H9 (cell line): Measurements from ENCODE around the gene CARD19. TPM values are rescaled to one million over a fixed set of nuclear protein-coding genes. Genes with fewer than 3 reads are reported as not detected.

ENCODE experiments used
- DNase-seq: peaks from one replicate; pipeline ENCODE4 v3.0.0-alpha.2; 2017
- H2AFZ ChIP-seq: one replicate; pipeline ENCODE4 v1.6.1; 2013; ENCODE audit warnings: mild to moderate bottlenecking, low read length, control low read depth, moderate library complexity
- H2AK5ac ChIP-seq: 2 replicates; pipeline ENCODE4 v1.6.1; 2013; ENCODE audit warnings: low read length, control low read depth, mixed read lengths; ENCODE audit not compliant: insufficient read length
- H2BK120ac ChIP-seq: one replicate; pipeline ENCODE4 v1.6.1; 2013; ENCODE audit warnings: low read depth, mild to moderate bottlenecking, low read length, control low read depth, inconsistent platforms; ENCODE audit not compliant: poor library complexity, severe bottlenecking
- H2BK12ac ChIP-seq: 2 replicates; pipeline ENCODE4 v1.6.1; 2013; ENCODE audit warnings: low read length, control low read depth, mixed read lengths, low read depth; ENCODE audit not compliant: insufficient read length
- H2BK15ac ChIP-seq: 2 replicates; pipeline ENCODE4 v1.6.1; 2013; ENCODE audit warnings: low read depth, low read length, control low read depth
- H2BK20ac ChIP-seq: one replicate; pipeline ENCODE4 v1.6.1; 2013; ENCODE audit warnings: low read depth, mild to moderate bottlenecking, low read length, control low read depth, inconsistent platforms; ENCODE audit not compliant: poor library complexity, severe bottlenecking
- H2BK5ac ChIP-seq: 2 replicates; pipeline ENCODE4 v1.6.1; 2013; ENCODE audit warnings: low read length, control low read depth, mixed read lengths; ENCODE audit not compliant: insufficient read length
- H3K14ac ChIP-seq: 2 replicates; pipeline ENCODE4 v1.6.1; 2013; ENCODE audit warnings: low read length, control low read depth; ENCODE audit not compliant: insufficient read depth
- H3K18ac ChIP-seq: 2 replicates; pipeline ENCODE4 v1.6.1; 2013; ENCODE audit warnings: low read depth, mild to moderate bottlenecking, mixed read lengths, low read length, control low read depth; ENCODE audit not compliant: insufficient read length
- H3K23ac ChIP-seq: 2 replicates; pipeline ENCODE4 v1.6.1; 2013; ENCODE audit warnings: low read length, control low read depth, mixed read lengths, low read depth; ENCODE audit not compliant: insufficient read length
- H3K23me2 ChIP-seq: 2 replicates; pipeline ENCODE4 v1.6.1; 2013; ENCODE audit warnings: low read depth, mild to moderate bottlenecking, mixed read lengths, low read length, control low read depth; ENCODE audit not compliant: insufficient read length, poor library complexity, severe bottlenecking
- H3K27ac ChIP-seq: 2 replicates; pipeline ENCODE4 v1.5.1; 2013; ENCODE audit warnings: low read length, control low read depth, mixed read lengths, low read depth; ENCODE audit not compliant: insufficient read length
- H3K27me3 ChIP-seq: 2 replicates; pipeline ENCODE4 v1.6.1; 2013; ENCODE audit warnings: low read length, control low read depth, inconsistent platforms; ENCODE audit not compliant: insufficient read depth
- H3K4ac ChIP-seq: 2 replicates; pipeline ENCODE4 v1.6.1; 2013; ENCODE audit warnings: low read depth, mild to moderate bottlenecking, control low read depth, inconsistent platforms, low read length, moderate library complexity
- H3K4me1 ChIP-seq: 2 replicates; pipeline ENCODE4 v1.6.1; 2013; ENCODE audit warnings: low read length, control low read depth, inconsistent platforms; ENCODE audit not compliant: insufficient read depth
- H3K4me2 ChIP-seq: 2 replicates; pipeline ENCODE4 v1.6.1; 2013; ENCODE audit warnings: low read length, control low read depth, mixed read lengths; ENCODE audit not compliant: insufficient read length, insufficient read depth
- H3K56ac ChIP-seq: 2 replicates; pipeline ENCODE4 v1.6.1; 2013; ENCODE audit warnings: low read depth, mild to moderate bottlenecking, mixed read lengths, low read length, control low read depth; ENCODE audit not compliant: insufficient read length
- H3K79me1 ChIP-seq: 2 replicates; pipeline ENCODE4 v1.6.1; 2013; ENCODE audit warnings: low read depth, mild to moderate bottlenecking, moderate library complexity, low read length, control low read depth, inconsistent platforms; ENCODE audit not compliant: insufficient read depth, poor library complexity, severe bottlenecking
- H3K79me2 ChIP-seq: 2 replicates; pipeline ENCODE4 v1.6.1; 2013; ENCODE audit warnings: low read length, control low read depth, inconsistent platforms; ENCODE audit not compliant: insufficient read depth
- H3K9ac ChIP-seq: 2 replicates; pipeline ENCODE4 v1.6.1; 2013; ENCODE audit warnings: low read length, control low read depth, mixed read lengths; ENCODE audit not compliant: insufficient read length; ENCODE audit errors: extremely low read depth
- H3K9me3 ChIP-seq: one replicate; pipeline ENCODE4 v1.6.1; 2013; ENCODE audit warnings: low read depth, low read length, inconsistent platforms; ENCODE audit not compliant: control insufficient read depth
- H3T11ph ChIP-seq: one replicate; pipeline ENCODE4 v1.6.1; 2013; ENCODE audit warnings: mild to moderate bottlenecking, low read length, control low read depth, inconsistent platforms
- H4K20me1 ChIP-seq: one replicate; pipeline ENCODE4 v1.6.1; 2013; ENCODE audit not compliant: control insufficient read depth, insufficient read length, insufficient read depth
- H4K5ac ChIP-seq: 2 replicates; pipeline ENCODE4 v1.6.1; 2013; ENCODE audit warnings: low read depth, mild to moderate bottlenecking, mixed read lengths, low read length, control low read depth; ENCODE audit not compliant: insufficient read length
- H4K8ac ChIP-seq: replicated peaks from 2 replicates; pipeline ENCODE4 v1.6.1; 2013; ENCODE audit warnings: low read length, control low read depth, mixed read lengths, low read depth; ENCODE audit not compliant: insufficient read length
- H4K91ac ChIP-seq: 2 replicates; pipeline ENCODE4 v1.6.1; 2013; ENCODE audit warnings: low read depth, mild to moderate bottlenecking, moderate library complexity, mixed read lengths, low read length, control low read depth; ENCODE audit not compliant: insufficient read length
- H3K27ac Mint-ChIP-seq, 3 experiments: 2 replicates in 2 of 3; 3 replicates in 1 of 3; pipeline ENCODE4 v1.8.0; 2020 to 2021; ENCODE audit warnings: mixed read lengths in 3 of 3, mild to moderate bottlenecking in 1 of 3, moderate library complexity in 1 of 3
- H3K27me3 Mint-ChIP-seq: 2 replicates; pipeline ENCODE4 v1.8.0; 2021; ENCODE audit warnings: low read depth, mild to moderate bottlenecking, moderate library complexity, mixed read lengths
- H3K36me3 Mint-ChIP-seq, 3 experiments: 2 replicates in 2 of 3; 3 replicates in 1 of 3; pipeline ENCODE4 v1.8.0; 2020 to 2021; ENCODE audit warnings: low read depth in 3 of 3, mixed read lengths in 3 of 3; ENCODE audit not compliant: insufficient read depth in 1 of 3
- H3K4me1 Mint-ChIP-seq, 2 experiments: 2 replicates each; pipeline ENCODE4 v1.8.0; 2020; ENCODE audit warnings: mixed read lengths in 2 of 2
- H3K4me3 Mint-ChIP-seq, 2 experiments: 2 replicates in 1 of 2; 3 replicates in 1 of 2; pipeline ENCODE4 v1.8.0; 2020 to 2021; ENCODE audit warnings: mild to moderate bottlenecking in 2 of 2, mixed read lengths in 2 of 2, moderate library complexity in 1 of 2
- H3K9me3 Mint-ChIP-seq, 2 experiments: 2 replicates in 1 of 2; 3 replicates in 1 of 2; pipeline ENCODE4 v1.8.0; 2020; ENCODE audit warnings: mild to moderate bottlenecking in 2 of 2, mixed read lengths in 2 of 2, moderate library complexity in 1 of 2
- WGBS: extraction: QIAGEN DNeasy Blood & Tissue Kit; methylation state at CpG from one replicate; pipeline ENCODE4 v1.1.7; 2013; ENCODE audit warnings: missing lambda C conversion rate, low lambda C conversion rate, mixed read lengths; ENCODE audit not compliant: insufficient read length; ENCODE audit errors: extremely low coverage; 5-methylcytosine and 5-hydroxymethylcytosine counted together
- total RNA-seq: library from RNA; stranded (reverse); gene quantifications from 2 replicates; pipeline ENCODE4 v1.2.1, GENCODE V29; 2021
- TF ChIP-seq, protein P1 (sequence below): fragments of 200-600 bp; sonication (generic); conservative IDR thresholded peaks from 3 replicates; pipeline ENCODE4 v1.8.0; 2021; ENCODE audit warnings: antibody characterized with exemption, mild to moderate bottlenecking

The CARD19 gene
- total RNA-seq, 1 experiment from 2014 or later, result 21.4 TPM

DNA sequence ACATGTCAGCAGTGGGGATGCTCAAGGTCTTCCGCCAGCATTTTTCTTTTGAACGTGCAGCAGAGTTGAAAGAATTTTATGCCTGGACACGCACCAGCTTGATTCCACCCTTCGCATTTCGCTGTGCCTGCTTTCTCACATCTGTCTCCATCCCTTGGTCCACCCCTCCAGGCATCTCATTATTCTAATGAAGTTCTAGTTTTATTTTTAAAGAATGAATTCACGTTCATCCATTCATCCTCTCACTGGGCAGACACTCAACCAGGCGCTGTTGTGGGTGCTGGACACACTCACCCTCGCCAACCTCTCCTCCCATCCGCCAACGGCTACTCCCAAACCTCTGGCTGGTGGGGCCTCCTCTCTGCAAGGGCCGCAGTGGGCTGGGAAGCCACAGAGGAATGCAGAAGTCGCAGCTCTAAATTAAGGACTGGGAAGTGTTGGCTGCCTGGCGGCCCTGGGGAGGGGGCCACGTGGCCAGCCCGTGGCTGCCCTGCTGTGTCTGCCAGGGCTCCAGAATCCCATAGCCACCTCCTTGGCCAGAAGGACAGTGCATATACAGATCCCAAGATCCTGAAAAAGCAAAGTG lies 30.8 kb upstream of the CARD19 start:
- H3K4me1 Mint-ChIP-seq, result peaks cover 19 to 22% of the 10 kb centered on the region in 2 experiments
- H3K36me3 Mint-ChIP-seq, result no peaks in the 10 kb centered on the region
- no peak overlapping the region for H4K8ac ChIP-seq
- no peak overlapping the region for H2BK20ac ChIP-seq
- no peaks in the 10 kb centered on the region for H3K27me3 ChIP-seq
- TF ChIP-seq, protein P1, sequence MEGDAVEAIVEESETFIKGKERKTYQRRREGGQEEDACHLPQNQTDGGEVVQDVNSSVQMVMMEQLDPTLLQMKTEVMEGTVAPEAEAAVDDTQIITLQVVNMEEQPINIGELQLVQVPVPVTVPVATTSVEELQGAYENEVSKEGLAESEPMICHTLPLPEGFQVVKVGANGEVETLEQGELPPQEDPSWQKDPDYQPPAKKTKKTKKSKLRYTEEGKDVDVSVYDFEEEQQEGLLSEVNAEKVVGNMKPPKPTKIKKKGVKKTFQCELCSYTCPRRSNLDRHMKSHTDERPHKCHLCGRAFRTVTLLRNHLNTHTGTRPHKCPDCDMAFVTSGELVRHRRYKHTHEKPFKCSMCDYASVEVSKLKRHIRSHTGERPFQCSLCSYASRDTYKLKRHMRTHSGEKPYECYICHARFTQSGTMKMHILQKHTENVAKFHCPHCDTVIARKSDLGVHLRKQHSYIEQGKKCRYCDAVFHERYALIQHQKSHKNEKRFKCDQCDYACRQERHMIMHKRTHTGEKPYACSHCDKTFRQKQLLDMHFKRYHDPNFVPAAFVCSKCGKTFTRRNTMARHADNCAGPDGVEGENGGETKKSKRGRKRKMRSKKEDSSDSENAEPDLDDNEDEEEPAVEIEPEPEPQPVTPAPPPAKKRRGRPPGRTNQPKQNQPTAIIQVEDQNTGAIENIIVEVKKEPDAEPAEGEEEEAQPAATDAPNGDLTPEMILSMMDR, result no peak
- H3K9me3 ChIP-seq, result no peaks in the 10 kb centered on the region
- no peak overlapping the region for H3K18ac ChIP-seq
- no peak overlapping the region for H3K9ac ChIP-seq
- no peak overlapping the region for H3K27ac ChIP-seq
- no CpG with 5 or more reads among the region's 15 CpGs for WGBS
- no peaks in the 10 kb centered on the region for H4K20me1 ChIP-seq
- no peak overlapping the region for H3K4me2 ChIP-seq
- H3K23ac ChIP-seq, result no peak overlapping the region
- no peaks in the 10 kb centered on the region for H3K9me3 Mint-ChIP-seq
- no peak overlapping the region for H2AK5ac ChIP-seq
- H4K5ac ChIP-seq, result no peak overlapping the region
- no peak overlapping the region for H3T11ph ChIP-seq
- H3K4me3 Mint-ChIP-seq, result no peak overlapping the region
- H3K27me3 Mint-ChIP-seq, result peaks cover 8% of the 10 kb centered on the region
- no peak overlapping the region for H3K4ac ChIP-seq
- no peak overlapping the region for H3K14ac ChIP-seq
- H2BK5ac ChIP-seq, result no peak overlapping the region
- H3K79me2 ChIP-seq, result no peaks in the 10 kb centered on the region
- no peak overlapping the region for H2BK12ac ChIP-seq
- H2BK120ac ChIP-seq, result no peak overlapping the region
- no peak overlapping the region for H4K91ac ChIP-seq
- H2AFZ ChIP-seq, result no peak overlapping the region
- no peak overlapping the region for H2BK15ac ChIP-seq
- H3K79me1 ChIP-seq, result no peaks in the 10 kb centered on the region
- no peak overlapping the region for H3K56ac ChIP-seq
- H3K27ac Mint-ChIP-seq, result no peak overlapping the region; a peak in 1 of 7 replicates
- no peaks in the 10 kb centered on the region for H3K4me1 ChIP-seq
- no peak for DNase-seq
- no peaks in the 10 kb centered on the region for H3K23me2 ChIP-seq
